Activated naive CD4-positive, alpha-beta T cell treated with anti-CD3 and anti-CD28 coated beads for 36 hours (primary cell): Measurements from ENCODE around the gene SNX8. TPM values are rescaled to one million over a fixed set of nuclear protein-coding genes. Genes with fewer than 3 reads are reported as not detected.

ENCODE experiments used
- CTCF ChIA-PET: fragments of 350-600 bp; sonication (Branson Sonifier 250); formaldehyde crosslinking; loops from one replicate; lab custom pipeline; 2021; ENCODE audit warnings: antibody characterized with exemption; lab: Charles Lee
- DNase-seq: peaks from one replicate; pipeline ENCODE4 v3.0.0-alpha.2; 2020
- H3K27ac Mint-ChIP-seq: one replicate; pipeline ENCODE4 v1.8.0; 2021; ENCODE audit warnings: mild to moderate bottlenecking, mixed read lengths
- H3K27me3 Mint-ChIP-seq: one replicate; pipeline ENCODE4 v1.8.0; 2021; ENCODE audit warnings: low read depth, mixed read lengths
- H3K36me3 Mint-ChIP-seq: one replicate; pipeline ENCODE4 v1.8.0; 2021; ENCODE audit warnings: low read depth, mixed read lengths
- H3K4me1 Mint-ChIP-seq: one replicate; pipeline ENCODE4 v1.8.0; 2021; ENCODE audit warnings: low read depth, mixed read lengths
- H3K4me3 Mint-ChIP-seq: one replicate; pipeline ENCODE4 v1.8.0; 2021; ENCODE audit warnings: mild to moderate bottlenecking, moderate library complexity, mixed read lengths
- H3K9me3 Mint-ChIP-seq: one replicate; pipeline ENCODE4 v1.8.0; 2021; ENCODE audit warnings: mixed read lengths
- intact Hi-C: fragments of 100-400 bp; cut with micrococcal nuclease; formaldehyde crosslinking; loops from one replicate; pipeline ENCODE4 v1.15.1; 2023
- total RNA-seq, 2 experiments: library from RNA; stranded (reverse); gene quantifications; one replicate each; pipeline ENCODE4 v1.2.3, GENCODE V29; 2021

Gene SNX8
- total RNA-seq, 2 experiments from 2014 or later = 28.7 to 29.6 TPM

DNA sequence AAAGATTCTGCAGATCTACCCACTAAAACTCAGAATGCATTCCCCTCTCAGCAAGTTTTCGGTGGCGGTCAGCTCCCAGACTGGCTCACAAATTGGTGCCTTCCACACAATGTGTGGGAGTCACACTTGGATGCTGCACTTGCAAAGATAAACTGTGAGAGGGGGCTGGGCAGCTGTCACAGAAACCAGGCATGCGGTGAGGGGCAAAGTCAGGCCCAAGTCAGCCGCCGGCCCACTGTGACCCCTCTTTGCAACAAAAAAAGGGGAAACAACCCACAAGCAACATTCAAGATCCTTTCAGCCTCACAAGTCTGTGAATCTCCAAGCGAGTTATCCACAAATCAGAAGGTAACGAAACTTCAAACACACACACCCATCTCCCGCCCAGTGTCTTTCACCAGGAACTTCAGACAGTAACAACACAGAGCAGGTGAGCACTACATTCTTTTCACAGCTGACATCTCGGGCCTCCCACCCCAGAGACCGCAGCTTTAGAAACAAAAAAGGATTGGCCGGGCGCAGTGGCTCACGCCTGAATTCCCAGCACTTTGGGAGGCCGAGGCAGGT is 32.0 kb downstream of the SNX8 start:
- Mint-ChIP-seq H3K27me3 (no peaks in the 10 kb centered on the region), H3K4me3 (no peak overlapping the region), H3K36me3 (no peaks in the 10 kb centered on the region), H3K27ac (no peak overlapping the region), H3K9me3 (no peaks in the 10 kb centered on the region), H3K4me1 (peaks cover 3% of the 10 kb centered on the region)
- intact Hi-C loops = no loop called here
- CTCF ChIA-PET = interaction anchor here (0.7 kb wide), 1 partner anchor 186 kb away, joined by 3 read pairs; no protein-coding TSS in a partner anchor
- no peak for DNase-seq

DNA sequence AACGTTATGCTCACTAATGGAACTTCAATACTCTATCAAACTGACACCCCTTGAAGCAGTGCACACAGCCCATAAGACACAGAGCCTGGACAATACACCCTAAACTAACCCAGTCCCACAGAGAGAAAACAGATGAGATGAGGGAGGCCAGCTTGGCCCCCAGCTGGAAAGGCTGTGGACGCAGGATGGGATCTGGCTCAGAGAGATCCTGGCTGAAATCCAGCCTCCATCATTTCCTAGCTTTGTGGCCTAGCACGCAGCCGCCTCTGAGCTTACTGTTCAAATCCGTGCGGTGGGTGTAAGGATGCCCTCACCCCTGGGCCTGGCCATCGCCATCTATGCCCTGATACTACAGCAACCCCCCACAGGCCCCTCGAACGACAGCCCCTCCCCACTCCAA is 32.7 kb downstream of the SNX8 start:
- Mint-ChIP-seq H3K27ac (no peak overlapping the region), H3K27me3 (no peaks in the 10 kb centered on the region), H3K36me3 (no peaks in the 10 kb centered on the region), H3K9me3 (no peaks in the 10 kb centered on the region), H3K4me1 (peaks cover 3% of the 10 kb centered on the region), H3K4me3 (no peak overlapping the region)
- CTCF ChIA-PET = no interaction called here
- DNase-seq = no peak
- intact Hi-C loops = no loop called here

DNA sequence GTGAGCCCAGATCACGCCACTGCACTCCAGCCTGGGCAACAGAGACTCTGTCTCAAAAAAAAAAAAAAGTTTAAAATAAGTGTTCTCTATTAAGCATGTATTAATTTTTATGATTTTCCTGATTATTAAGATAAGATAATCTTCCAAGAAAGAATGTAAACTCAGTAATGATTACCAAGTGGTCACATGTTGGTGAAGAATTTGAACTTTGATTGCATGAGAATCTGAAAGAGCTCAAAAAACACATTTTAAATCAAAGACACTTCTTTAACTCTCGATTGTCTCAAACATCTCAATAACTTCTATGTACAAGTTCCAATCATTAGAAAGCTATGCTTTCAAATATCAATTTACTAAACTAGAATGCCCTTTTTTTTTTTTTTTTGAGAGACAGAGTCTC is 33.8 kb downstream of the SNX8 start:
- H3K27ac Mint-ChIP-seq = no peak overlapping the region
- CTCF ChIA-PET = interaction anchor here (0.7 kb wide), 1 partner anchor 251 kb away, joined by 3 read pairs; no protein-coding TSS in a partner anchor
- H3K27me3 Mint-ChIP-seq = no peaks in the 10 kb centered on the region
- peaks cover 3% of the 10 kb centered on the region for H3K4me1 Mint-ChIP-seq
- H3K4me3 Mint-ChIP-seq = no peak overlapping the region
- H3K9me3 Mint-ChIP-seq = no peaks in the 10 kb centered on the region
- intact Hi-C loops = no loop called here
- no peaks in the 10 kb centered on the region for H3K36me3 Mint-ChIP-seq
- DNase-seq = no peak

DNA sequence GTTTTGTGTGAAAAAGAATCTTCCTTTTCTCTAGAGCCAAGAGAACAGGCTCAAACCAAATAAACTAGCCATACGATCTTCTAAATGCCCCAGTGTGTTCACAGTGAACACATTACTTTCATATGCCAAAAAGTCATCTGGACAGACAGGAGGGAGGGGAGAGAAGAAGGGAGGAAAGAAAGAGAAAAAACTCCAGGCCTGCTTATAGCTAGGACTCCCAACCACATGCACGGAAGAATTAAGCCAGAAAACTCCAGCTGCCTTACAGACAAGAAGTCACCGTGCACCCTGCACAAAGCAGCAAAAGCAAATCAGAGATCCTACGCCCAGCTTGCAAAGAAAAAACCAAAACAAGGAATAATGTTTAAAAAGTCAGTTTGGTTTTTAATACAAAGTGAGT is 34.3 kb downstream of the SNX8 start:
- no peak overlapping the region for H3K27ac Mint-ChIP-seq
- no peaks in the 10 kb centered on the region for H3K27me3 Mint-ChIP-seq
- CTCF ChIA-PET = interaction anchor here (0.7 kb wide), 1 partner anchor 251 kb away, joined by 3 read pairs; no protein-coding TSS in a partner anchor
- H3K4me3 Mint-ChIP-seq = no peak overlapping the region
- H3K36me3 Mint-ChIP-seq = no peaks in the 10 kb centered on the region
- intact Hi-C loops = no loop called here
- no peaks in the 10 kb centered on the region for H3K9me3 Mint-ChIP-seq
- DNase-seq = no peak
- H3K4me1 Mint-ChIP-seq = peaks cover 3% of the 10 kb centered on the region

DNA sequence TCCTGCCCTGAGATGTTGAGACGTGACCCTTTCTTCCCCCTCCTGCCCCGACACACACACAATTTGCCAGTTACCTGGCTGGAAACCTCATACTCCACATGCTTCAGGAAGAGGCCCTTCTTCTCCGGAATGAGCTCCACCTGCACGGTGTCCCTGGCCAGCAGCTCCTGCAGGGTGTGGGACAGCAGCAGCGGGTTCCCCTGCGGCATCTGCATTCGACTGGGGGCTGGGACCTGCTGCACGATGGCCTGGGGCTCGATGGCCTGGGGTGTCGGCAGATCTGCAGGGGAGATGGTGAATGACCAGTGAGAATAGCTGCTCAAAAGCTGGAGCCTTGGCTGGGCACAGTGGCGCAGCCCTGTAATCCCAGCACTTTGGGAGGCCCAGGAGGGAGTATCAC is 36.2 kb downstream of the SNX8 start:
- intact Hi-C loops = no loop called here
- Mint-ChIP-seq H3K4me3 (no peak overlapping the region), H3K27ac (no peak overlapping the region), H3K9me3 (no peaks in the 10 kb centered on the region), H3K27me3 (no peaks in the 10 kb centered on the region), H3K4me1 (peaks cover 3% of the 10 kb centered on the region), H3K36me3 (peaks cover 1% of the 10 kb centered on the region)
- no peak for DNase-seq
- CTCF ChIA-PET = interaction anchor here (0.6 kb wide), 1 partner anchor 165 kb away, joined by 4 read pairs; no protein-coding TSS in a partner anchor

- H3K4me1 Mint-ChIP-seq = peaks cover 3% of the 10 kb centered on the region
- intact Hi-C loops = no loop called here
- CTCF ChIA-PET = no interaction called here
Observed at GRCh38 chr7:2276107-2276506, 38.1 kb downstream of the SNX8 start.

GRCh38 chr7:2275101-2275500 is 39.1 kb downstream of the SNX8 start:
- Mint-ChIP-seq H3K36me3 (peaks cover 4% of the 10 kb centered on the region), H3K27me3 (no peaks in the 10 kb centered on the region), H3K4me3 (no peak overlapping the region), H3K27ac (no peak overlapping the region), H3K4me1 (peaks cover 3% of the 10 kb centered on the region), H3K9me3 (no peaks in the 10 kb centered on the region)
- CTCF ChIA-PET = no interaction called here
- DNase-seq = no peak
- intact Hi-C loops = no loop called here

More at GRCh38 chr7:2276107-2276506, 38.1 kb downstream of the SNX8 start:
- no peaks in the 10 kb centered on the region for H3K27me3 Mint-ChIP-seq
- no peak overlapping the region for H3K4me3 Mint-ChIP-seq
- DNase-seq = no peak
- no peak overlapping the region for H3K27ac Mint-ChIP-seq
- H3K9me3 Mint-ChIP-seq = no peaks in the 10 kb centered on the region
- H3K36me3 Mint-ChIP-seq = peaks cover 4% of the 10 kb centered on the region

GRCh38 chr7:2274666-2275065 is 39.6 kb downstream of the SNX8 start:
- Mint-ChIP-seq H3K27ac (no peak overlapping the region), H3K27me3 (no peaks in the 10 kb centered on the region), H3K36me3 (peaks cover 4% of the 10 kb centered on the region), H3K4me1 (no peaks in the 10 kb centered on the region), H3K9me3 (no peaks in the 10 kb centered on the region), H3K4me3 (no peak overlapping the region)
- intact Hi-C loops = no loop called here
- no peak for DNase-seq
- CTCF ChIA-PET = no interaction called here

DNA sequence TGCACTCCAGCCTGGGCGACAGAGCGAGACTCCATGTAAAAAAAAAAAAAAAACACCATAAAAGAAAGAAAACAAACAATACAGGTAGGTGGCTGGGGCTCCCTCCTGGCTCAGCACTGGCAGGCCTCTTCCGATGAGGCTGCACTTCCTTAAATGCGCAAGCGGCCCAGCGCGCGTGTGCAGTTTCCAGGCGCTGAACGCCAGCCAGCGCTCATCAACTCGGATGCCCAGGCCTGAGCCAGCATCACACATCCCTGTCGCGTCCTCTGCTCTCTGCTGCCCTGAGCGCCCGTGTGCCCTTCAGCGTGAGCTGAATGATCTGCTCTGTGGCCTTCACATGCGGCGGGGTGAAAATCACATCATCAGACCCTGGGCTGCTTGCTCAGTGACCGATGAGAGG is 40.4 kb downstream of the SNX8 start:
- H3K9me3 Mint-ChIP-seq = no peaks in the 10 kb centered on the region
- H3K4me1 Mint-ChIP-seq = no peaks in the 10 kb centered on the region
- intact Hi-C loops = no loop called here
- H3K27me3 Mint-ChIP-seq = no peaks in the 10 kb centered on the region
- no peak overlapping the region for H3K27ac Mint-ChIP-seq
- no peak overlapping the region for H3K4me3 Mint-ChIP-seq
- peaks cover 7% of the 10 kb centered on the region for H3K36me3 Mint-ChIP-seq
- CTCF ChIA-PET = no interaction called here
- DNase-seq = no peak

- peaks cover 7% of the 10 kb centered on the region for H3K36me3 Mint-ChIP-seq
Observed at GRCh38 chr7:2272031-2272430, 42.2 kb downstream of the SNX8 start.

DNA sequence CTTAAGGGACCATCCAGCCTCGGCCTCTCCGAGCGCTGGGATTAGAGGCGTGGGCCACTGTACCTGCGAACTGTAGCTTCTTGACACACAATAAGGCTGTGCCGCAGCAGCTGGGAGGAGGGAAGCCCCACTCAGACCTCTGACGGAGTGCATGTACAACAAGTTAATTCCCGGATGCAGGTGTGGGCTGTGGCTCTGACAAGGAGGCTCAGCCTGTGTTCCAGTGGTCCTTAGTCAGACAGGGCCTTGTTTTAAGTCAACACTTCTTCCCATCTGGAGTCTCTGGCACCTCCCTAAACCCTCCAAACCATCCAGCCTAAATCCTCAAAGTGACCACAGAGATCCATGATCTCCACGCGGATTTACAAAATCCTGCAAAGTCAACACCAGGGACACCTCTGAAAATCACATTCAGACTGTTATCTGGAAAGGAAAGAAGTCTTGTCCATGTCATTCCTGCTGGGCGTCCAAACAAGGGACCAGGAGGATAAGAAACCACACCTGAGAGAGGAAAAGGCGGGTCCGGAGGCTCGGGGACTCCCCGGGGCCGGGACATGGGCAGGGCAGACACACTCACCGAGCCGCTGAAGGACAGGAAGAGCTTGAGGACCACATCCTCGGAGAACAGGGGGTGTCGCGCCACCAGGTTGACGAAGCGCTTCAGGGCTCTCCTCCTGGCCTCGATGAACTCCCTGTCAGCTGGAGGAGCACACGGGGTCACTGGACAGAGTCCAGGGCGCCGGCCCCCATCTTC is 42.8 kb downstream of the SNX8 start:
- DNase-seq = no peak
- Mint-ChIP-seq H3K9me3 (no peaks in the 10 kb centered on the region), H3K36me3 (peaks cover 7% of the 10 kb centered on the region), H3K4me3 (no peak overlapping the region), H3K27ac (no peak overlapping the region), H3K27me3 (no peaks in the 10 kb centered on the region), H3K4me1 (no peaks in the 10 kb centered on the region)
- CTCF ChIA-PET = no interaction called here
- intact Hi-C loops = no loop called here

More at GRCh38 chr7:2272031-2272430, 42.2 kb downstream of the SNX8 start:
- Mint-ChIP-seq H3K4me3 (no peak overlapping the region), H3K27me3 (no peaks in the 10 kb centered on the region), H3K9me3 (no peaks in the 10 kb centered on the region), H3K4me1 (no peaks in the 10 kb centered on the region), H3K27ac (no peak overlapping the region)
- intact Hi-C loops = no loop called here
- CTCF ChIA-PET = no interaction called here
- DNase-seq = no peak

GRCh38 chr7:2270495-2270894 is 43.7 kb downstream of the SNX8 start:
- no peak overlapping the region for H3K4me3 Mint-ChIP-seq
- no peaks in the 10 kb centered on the region for H3K9me3 Mint-ChIP-seq
- no peak overlapping the region for H3K27ac Mint-ChIP-seq
- CTCF ChIA-PET = interaction anchor here (0.6 to 0.7 kb wide), 2 partner anchors 79 to 94 kb away, joined by 3 to 5 read pairs; no protein-coding TSS in a partner anchor
- no peak for DNase-seq
- H3K4me1 Mint-ChIP-seq = no peaks in the 10 kb centered on the region
- H3K27me3 Mint-ChIP-seq = no peaks in the 10 kb centered on the region
- intact Hi-C loops = no loop called here
- H3K36me3 Mint-ChIP-seq = peaks cover 7% of the 10 kb centered on the region
